GM18498 (cell line): ENCODE measurements around the gene CFLAR.
A peak's percentile ranks its signal among the peaks of the same experiment; 100 is the strongest.
"Not testable (repeated sequence)": the region's sequence is repeated elsewhere in the genome, so short reads cannot be mapped to it uniquely, and the experiment has no call there.

ENCODE experiments used
- ATAC-seq: cut with Tn5 transposase; IDR thresholded peaks from one replicate; pipeline ENCODE4 v1.9.1; 2021; ENCODE audit warnings: mild to moderate bottlenecking, moderate library complexity; ENCODE audit not compliant: unreplicated experiment

The CFLAR gene

DNA sequence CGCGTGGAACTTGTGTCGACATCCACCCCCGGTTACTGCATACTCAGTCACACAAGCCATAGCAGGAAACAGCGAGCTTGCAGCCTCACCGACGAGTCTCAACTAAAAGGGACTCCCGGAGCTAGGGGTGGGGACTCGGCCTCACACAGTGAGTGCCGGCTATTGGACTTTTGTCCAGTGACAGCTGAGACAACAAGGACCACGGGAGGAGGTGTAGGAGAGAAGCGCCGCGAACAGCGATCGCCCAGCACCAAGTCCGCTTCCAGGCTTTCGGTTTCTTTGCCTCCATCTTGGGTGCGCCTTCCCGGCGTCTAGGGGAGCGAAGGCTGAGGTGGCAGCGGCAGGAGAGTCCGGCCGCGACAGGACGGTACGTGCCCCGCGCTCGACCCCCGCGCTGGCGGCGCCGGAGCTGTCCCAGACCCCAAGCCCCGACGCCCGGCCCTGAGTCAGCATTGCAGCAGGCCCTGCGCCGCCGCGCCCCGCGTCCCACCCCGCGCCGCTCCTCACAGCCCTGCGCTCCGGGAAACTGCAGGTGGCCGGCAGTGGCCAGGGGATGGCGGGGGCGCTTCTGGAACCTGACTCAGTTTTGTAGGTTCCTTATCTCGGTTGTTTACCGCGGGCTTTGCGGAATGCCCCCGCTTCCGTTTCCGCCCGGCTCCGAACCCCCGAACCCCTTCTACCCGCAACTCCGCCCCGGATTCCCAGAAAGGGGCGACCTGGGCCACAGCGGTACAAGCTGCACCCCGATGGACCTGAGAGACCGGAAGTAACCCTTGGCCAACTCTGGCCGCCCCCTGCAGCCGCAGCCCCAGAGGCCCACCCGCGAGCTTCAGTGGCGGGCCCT lies at the start of gene CFLAR:
TSS of gene CFLAR (plus strand) at position 50 of the 844 bp plus-strand sequence. CDS start 13,702 bp downstream, outside the sequence.
- ATAC-seq: peak; percentile 38

DNA sequence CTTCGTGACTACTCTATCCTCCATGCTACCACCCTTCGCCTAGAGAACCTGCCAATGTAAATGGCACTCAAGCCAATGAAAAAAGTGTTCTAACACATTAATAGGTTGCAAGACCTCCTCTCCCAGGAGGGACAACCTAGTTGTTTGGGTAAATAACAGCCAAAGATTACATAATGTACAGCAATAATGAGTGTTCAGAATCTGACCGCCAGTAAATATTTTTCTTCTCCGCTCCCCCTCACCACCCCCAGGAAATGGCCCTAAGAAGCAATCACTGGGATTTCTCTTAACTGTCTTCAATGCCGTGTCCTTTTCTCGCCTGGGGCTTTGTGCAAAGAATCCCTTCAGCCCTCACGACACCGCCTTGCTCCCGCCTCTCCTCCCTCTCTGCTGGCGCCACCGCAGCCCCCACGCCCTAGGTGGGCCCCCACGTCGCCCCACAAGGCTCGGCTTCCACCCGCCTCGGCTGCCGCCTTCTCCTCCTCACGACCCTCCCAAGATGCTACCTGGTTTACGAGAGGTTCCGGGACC lies 45.0 kb upstream of the CFLAR start:
- ATAC-seq: peak; percentile 19

DNA sequence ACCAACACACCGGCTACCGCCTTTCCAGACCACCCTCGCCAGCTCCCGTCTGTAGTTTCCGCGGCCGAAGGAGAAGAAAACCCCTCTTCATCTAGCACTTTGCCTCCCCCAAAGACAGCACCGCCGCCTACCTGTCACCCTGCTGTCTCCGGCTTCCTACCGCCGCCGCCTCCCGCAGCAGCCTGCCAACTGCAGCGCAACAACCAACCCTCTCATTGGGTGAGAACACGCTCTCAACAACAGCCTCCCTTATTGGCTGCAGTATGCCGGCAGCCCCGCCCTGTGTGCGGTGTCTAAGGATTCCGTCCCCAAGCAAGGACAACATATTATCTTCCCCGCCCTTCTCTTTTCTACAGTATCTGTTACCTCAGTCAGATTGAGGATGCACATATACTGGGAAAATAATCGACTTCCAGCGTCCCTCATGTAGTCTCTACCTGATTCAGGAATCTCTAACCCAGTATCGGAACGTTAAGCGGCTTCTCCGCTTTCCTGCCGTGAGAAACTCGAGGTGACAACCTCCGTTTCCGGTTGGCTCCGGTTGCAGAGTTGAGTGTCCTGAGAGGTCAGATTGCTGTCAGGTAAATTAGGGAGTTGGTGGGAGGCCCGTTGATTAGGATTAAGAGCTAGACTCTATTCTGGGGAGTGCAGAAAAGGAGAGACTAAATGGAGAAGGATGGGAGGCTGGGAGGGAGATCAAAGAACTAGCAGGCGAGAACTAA lies 44.3 kb upstream of the CFLAR start, which contains the start of the genes HYCC2 and NDUFB3:
TSS of gene HYCC2 (minus strand) at position 193 of the 722 bp plus-strand sequence. CDS start 47,662 bp downstream, outside the sequence.
TSS of gene NDUFB3 (plus strand) at position 523 of the 722 bp plus-strand sequence. CDS start 6,882 bp downstream, outside the sequence.
- peak; percentile 98 for ATAC-seq

GRCh38 chr2:201072201-201072530 lies 43.8 kb upstream of the CFLAR start:
- ATAC-seq: peak; percentile 11

GRCh38 chr2:201073071-201073470 lies 42.9 kb upstream of the CFLAR start:
- no peak for ATAC-seq

DNA sequence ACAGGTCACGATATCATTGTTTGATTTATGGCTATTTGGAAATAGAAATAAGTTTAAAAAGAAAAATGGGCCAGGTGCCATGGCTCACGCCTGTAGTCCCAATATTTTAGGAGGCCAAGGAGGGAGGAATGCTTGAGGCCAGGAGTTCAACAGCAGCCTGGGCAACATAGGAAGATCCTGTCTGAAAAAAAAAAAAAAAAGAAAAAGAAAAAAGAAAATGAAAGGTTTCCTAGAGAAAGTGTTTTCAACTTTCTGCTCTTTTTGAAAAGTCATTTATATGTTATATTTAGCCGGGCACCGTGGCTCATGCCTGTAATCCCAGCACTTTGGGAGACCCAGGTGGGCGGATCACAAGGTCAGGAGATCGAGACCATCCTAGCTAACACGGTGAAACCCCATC lies 41.0 kb upstream of the CFLAR start:
- no peak for ATAC-seq

- no peak for ATAC-seq
Observed at GRCh38 chr2:201084863-201085262, 31.1 kb upstream of the CFLAR start.

GRCh38 chr2:201090574-201090973 lies 25.4 kb upstream of the CFLAR start:
- no peak for ATAC-seq

- ATAC-seq: no peak
Observed at GRCh38 chr2:201093573-201093972, 22.4 kb upstream of the CFLAR start.

DNA sequence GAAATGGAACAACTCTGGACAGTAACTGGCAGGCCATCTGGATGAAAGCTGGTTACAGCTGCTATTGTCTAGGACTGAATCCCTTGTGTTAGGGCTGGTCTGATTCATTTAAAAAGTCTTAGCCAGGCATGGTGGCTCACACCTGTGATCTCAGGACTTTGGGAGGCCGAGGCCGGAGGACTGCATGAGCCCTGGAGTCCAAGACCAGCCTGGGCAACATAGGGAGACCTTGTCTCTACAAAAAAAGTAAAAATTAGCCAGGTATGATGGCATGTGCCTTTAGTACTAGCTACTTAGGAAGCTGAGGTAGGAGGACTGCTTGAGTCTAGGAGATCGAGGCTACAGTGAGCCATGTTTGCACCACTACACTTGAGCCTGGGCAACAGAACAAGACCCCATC lies 15.5 kb upstream of the CFLAR start:
- ATAC-seq: no peak

DNA sequence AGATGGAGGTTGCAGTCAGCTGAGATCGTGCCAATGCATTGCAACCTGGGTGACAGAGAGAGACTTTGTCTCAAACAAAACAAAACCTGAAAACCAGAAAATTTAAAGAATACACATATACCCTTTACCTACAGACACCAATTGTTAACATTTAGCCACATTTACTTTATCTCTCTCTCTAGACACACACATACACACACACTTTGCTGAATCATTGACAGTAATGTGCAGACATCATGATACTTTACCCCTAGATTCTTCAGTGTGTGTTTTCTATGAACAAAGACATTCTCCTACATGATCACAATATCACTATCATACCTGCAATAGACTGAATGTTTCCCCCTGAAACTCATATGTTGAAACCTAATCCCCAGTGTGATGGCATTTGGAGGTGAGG lies 10.2 kb upstream of the CFLAR start:
- no peak for ATAC-seq

DNA sequence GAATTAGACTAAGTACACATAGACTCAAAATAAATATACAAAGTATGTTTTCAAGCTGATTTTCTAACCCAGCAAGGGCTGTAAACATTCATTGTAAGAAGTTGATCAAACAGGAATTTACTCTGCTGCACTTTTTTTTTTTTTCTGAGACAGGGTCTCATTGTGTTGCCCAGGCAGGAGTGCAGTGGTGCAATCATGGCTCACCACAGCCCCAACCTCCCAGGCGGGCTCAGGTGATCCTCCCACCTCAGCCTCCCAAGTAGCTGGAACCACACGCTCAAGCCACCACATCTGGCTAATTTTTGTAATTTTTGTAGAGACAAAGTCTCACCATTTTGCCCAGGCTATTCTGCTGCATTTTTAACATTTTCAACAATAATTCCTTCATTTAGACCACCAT lies 8.3 kb upstream of the CFLAR start:
- no peak for ATAC-seq

- no peak for ATAC-seq
Observed at GRCh38 chr2:201108341-201108740, 7.6 kb upstream of the CFLAR start.

- no peak for ATAC-seq
Observed at GRCh38 chr2:201109186-201109585, 6.8 kb upstream of the CFLAR start.

DNA sequence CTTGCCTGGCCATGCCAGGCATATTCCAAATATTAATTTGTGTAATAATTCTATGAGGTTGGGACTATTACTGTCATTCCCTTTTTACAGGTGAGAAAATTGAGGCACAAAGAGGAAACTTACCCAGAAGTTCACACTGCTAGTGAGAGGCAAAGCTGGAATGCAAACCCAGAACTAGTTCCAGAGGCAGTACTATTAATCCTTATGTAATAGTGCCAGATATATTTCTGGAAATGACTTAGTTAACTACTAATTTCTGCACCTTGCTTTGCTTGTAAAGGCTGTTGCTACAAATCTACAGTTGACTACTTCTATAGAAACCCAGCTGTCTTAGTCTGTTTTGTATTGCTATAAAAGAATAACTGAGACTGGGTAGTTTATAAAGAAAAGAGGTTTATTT lies 5.3 kb upstream of the CFLAR start:
- no peak for ATAC-seq

DNA sequence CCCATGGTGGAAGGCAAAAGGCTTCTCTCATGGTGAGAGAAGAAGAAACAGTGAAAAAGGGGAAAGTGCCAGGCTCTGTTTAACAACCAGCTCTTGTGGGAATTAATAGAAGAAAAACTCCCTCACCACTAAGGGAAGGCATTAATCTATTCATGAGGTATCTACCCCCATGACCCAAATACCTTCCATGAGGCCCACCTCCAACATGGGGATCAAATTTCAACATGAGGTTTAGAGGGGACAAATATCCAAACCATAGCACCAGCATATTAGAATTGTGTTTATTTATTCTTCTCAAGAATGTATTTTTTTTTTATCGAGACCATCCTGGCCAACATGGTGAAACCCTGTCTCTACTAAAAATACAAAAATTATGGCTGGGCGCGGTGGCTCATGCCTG lies 4.9 kb upstream of the CFLAR start:
- no peak for ATAC-seq

GRCh38 chr2:201114350-201114749 lies 1.6 kb upstream of the CFLAR start:
- no peak for ATAC-seq

DNA sequence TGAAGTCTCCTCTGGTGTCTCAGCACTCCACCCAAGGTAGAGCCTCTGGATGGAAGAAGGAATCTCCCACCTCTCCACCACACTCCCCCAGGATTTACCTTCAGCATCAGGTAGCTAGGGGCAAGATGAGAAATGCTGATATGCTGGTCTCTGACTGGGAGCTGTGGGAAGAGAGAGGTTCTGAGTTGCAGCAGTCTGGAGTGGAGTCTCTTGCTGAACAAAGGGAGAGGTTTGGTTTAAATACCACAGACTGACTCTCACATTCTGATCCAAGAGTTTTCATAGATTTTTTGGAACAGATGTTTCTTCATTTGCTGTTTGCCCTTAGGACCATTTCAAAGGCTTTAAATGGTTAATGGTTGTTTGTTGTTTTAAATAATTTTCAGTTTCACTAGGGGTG lies 1.1 kb upstream of the CFLAR start:
- ATAC-seq: no peak

DNA sequence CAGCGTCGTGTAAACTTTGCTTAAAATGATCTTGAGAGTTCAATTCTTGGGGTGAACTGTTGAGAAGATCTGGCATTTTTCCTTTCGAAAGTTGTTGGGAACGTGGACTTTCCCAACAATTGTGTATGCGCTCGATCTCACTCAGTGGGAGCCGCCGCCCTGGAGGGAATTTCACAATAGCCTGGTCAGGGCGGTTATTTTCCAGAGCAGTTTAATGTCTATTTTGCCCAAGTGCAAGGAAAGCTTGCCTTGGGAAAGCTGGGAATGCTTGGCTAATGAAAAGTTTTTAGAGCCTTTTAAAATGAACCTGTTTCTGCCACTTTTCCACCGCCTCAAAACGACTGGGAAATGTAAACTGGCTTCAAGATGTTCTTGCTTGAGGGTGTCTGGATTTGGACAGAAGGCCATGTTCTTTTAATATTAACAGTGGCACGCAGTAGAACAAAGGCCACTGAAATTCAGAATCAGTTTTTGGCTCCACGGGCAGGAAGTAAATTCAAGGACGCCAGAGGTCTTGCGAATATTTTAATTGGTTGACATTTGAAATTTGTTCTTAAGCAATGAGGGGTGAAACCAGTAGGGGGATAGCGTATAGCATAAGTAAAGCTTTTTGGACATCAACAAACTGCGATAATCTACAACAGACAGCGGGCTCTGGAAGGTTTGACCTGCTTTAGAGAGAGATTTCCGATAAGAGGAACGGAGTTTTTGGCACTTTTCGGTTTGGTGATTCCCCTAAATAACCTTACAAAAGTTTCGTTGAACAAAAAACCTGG lies 1.2 kb downstream of the CFLAR start:
- peak; percentile 28 for ATAC-seq

- ATAC-seq: not testable (repeated sequence)
Observed at GRCh38 chr2:201117735-201118094, 1.8 kb downstream of the CFLAR start.
